Measurements from ENCODE around the gene ANKRD63. TPM values are rescaled to one million over a fixed set of nuclear protein-coding genes. Genes with fewer than 3 reads are reported as not detected.

Gene ANKRD63
- polyA plus RNA-seq, 1 of the 3 experiments (the other 2 are of a cell fraction), result not detected

- H3K9me2 ChIP-seq, result no peaks in the 10 kb centered on the region
- no peaks in the 10 kb centered on the region for H3K9me3 ChIP-seq
- ChIA-PET CTCF (interaction anchor here (1.0 to 34.5 kb wide), 4 partner anchors 25 to 78 kb away, joined by 4 to 720 read pairs (median 4); no protein-coding TSS in a partner anchor), POLR2A (no interaction called here)
- H3F3A ChIP-seq (replicated peaks; ENCODE audit: insufficient read depth), result no peaks in the 10 kb centered on the region
- H3K36me3 ChIP-seq (replicated peaks in 1 of 2; ENCODE audit: control insufficient read depth in 1 of 2, insufficient read depth in 2 of 2, low read length in 1 of 2), result no peaks in the 10 kb centered on the region
- H3K27me3 ChIP-seq (ENCODE audit: insufficient read depth), result peaks cover 15% of the 10 kb centered on the region
- TF ChIP-seq GATA2 (CRISPR knock-in tag; IDR thresholded peaks at IDR 0.05), result no peak
- H3K4me2 ChIP-seq, result no peak overlapping the region
- peaks cover 5 to 24% of the 10 kb centered on the region in 2 experiments; a peak in 2 of 4 replicates for H3K4me1 ChIP-seq (ENCODE audit: control insufficient read depth in 1 of 2, insufficient read depth in 2 of 2, low read depth in 1 of 2, low read length in 1 of 2)
- no peak for DNase-seq
- no peak overlapping the region for H3K4me3 ChIP-seq (ENCODE audit: low read depth in 2 of 2, low read length in 1 of 2)
- no peak overlapping the region for H3K9ac ChIP-seq
- 93% methylated on average over 5 of the region's 5 CpGs for WGBS (ENCODE audit: low lambda C conversion rate)
- H3K27ac ChIP-seq (ENCODE audit: low read depth in 2 of 2, low read length in 1 of 2), result no peak overlapping the region
- peaks cover 5% of the 10 kb centered on the region; the same call in 1 of the 2 replicates for H4K20me1 ChIP-seq (ENCODE audit: insufficient read depth)
- no peaks in the 10 kb centered on the region for H3K79me2 ChIP-seq (ENCODE audit: insufficient read depth)
- H2AFZ ChIP-seq (ENCODE audit: low read depth), result no peak overlapping the region
Measured at GRCh38 chr15:40242601-40243000, 40.3 kb downstream of the ANKRD63 start.

- no peak for TF ChIP-seq NRF1 (IDR thresholded peaks at IDR 0.05; ENCODE audit: low read depth, low read length)
- TF ChIP-seq MAX (IDR thresholded peaks at IDR 0.05; ENCODE audit: low read depth), result no peak
- no peak for TF ChIP-seq EZH2phosphoT487 (IDR thresholded peaks at IDR 0.05; ENCODE audit: borderline replicate concordance, low read depth)
- TF ChIP-seq RAD21 (IDR thresholded peaks at IDR 0.05; ENCODE audit: low read length), result no peak
- TF ChIP-seq RFX5 (IDR thresholded peaks at IDR 0.05; ENCODE audit: low read length), result no peak
- TF ChIP-seq MXI1 (IDR thresholded peaks at IDR 0.05; ENCODE audit: low read depth, low read length), result no peak
- no peak for TF ChIP-seq FOSL2 (IDR thresholded peaks at IDR 0.05; ENCODE audit: borderline replicate concordance, low read depth)
- no peak for TF ChIP-seq POLR2AphosphoS5 (IDR thresholded peaks at IDR 0.05; ENCODE audit: low read depth, low read length)
- TF ChIP-seq TCF12 (IDR thresholded peaks at IDR 0.05), result no peak
- no peak for TF ChIP-seq USF1 (IDR thresholded peaks at IDR 0.05; ENCODE audit: borderline replicate concordance, low read depth)
- TF ChIP-seq TEAD4 (IDR thresholded peaks at IDR 0.05; ENCODE audit: borderline replicate concordance, insufficient read depth), result no peak
- no peak for TF ChIP-seq FOXJ3 (CRISPR knock-in tag; IDR thresholded peaks at IDR 0.05)
- TF ChIP-seq PBX3 (IDR thresholded peaks at IDR 0.05), result no peak
- no peak for TF ChIP-seq REST (IDR thresholded peaks at IDR 0.05; ENCODE audit: low read depth, low read length)
- TF ChIP-seq RCOR1 (IDR thresholded peaks at IDR 0.05; ENCODE audit: low read length), result no peak
- TF ChIP-seq TAF1 (IDR thresholded peaks at IDR 0.05; ENCODE audit: borderline replicate concordance, low read depth, low read length), result no peak
- TF ChIP-seq SIN3A (IDR thresholded peaks at IDR 0.05; ENCODE audit: borderline replicate concordance, low read depth, low read length), result no peak
- no peak for TF ChIP-seq EP300 (IDR thresholded peaks at IDR 0.05; ENCODE audit: borderline replicate concordance in 1 of 2, low read depth in 1 of 2, low read length in 1 of 2)
- TF ChIP-seq USF2 (IDR thresholded peaks at IDR 0.05; ENCODE audit: borderline replicate concordance, low read depth, low read length), result no peak
- Histone ChIP-seq H4K20me1 (ENCODE audit: insufficient read depth) (peaks cover 5% of the 10 kb centered on the region; the same call in 1 of the 2 replicates), H3K9ac (no peak overlapping the region), H3K36me3 (replicated peaks in 1 of 2; ENCODE audit: control insufficient read depth in 1 of 2, insufficient read depth in 2 of 2, low read length in 1 of 2) (no peaks in the 10 kb centered on the region), H3K9me2 (no peaks in the 10 kb centered on the region), H3K4me1 (ENCODE audit: control insufficient read depth in 1 of 2, insufficient read depth in 2 of 2, low read depth in 1 of 2, low read length in 1 of 2) (peaks cover 5 to 24% of the 10 kb centered on the region in 2 experiments; a peak in 2 of 4 replicates), H3K4me3 (ENCODE audit: low read depth in 2 of 2, low read length in 1 of 2) (no peak overlapping the region), H3K9me3 (no peaks in the 10 kb centered on the region), H3K79me2 (ENCODE audit: insufficient read depth) (no peaks in the 10 kb centered on the region), H3K27me3 (ENCODE audit: insufficient read depth) (peaks cover 15% of the 10 kb centered on the region), H2AFZ (ENCODE audit: low read depth) (no peak overlapping the region), H3K27ac (ENCODE audit: low read depth in 2 of 2, low read length in 1 of 2) (no peak overlapping the region), H3K4me2 (no peak overlapping the region), H3F3A (replicated peaks; ENCODE audit: insufficient read depth) (peaks cover 1% of the 10 kb centered on the region)
- DNase-seq, result no peak
- WGBS (ENCODE audit: low lambda C conversion rate), result 96% methylated on average over 10 of the region's 10 CpGs
- ChIA-PET POLR2A (no interaction called here), CTCF (interaction anchor here (1.5 to 34.5 kb wide), 4 partner anchors 24 to 78 kb away, joined by 4 to 720 read pairs (median 18); no protein-coding TSS in a partner anchor)
Measured at GRCh38 chr15:40242213-40242599, 40.7 kb downstream of the ANKRD63 start.

Measured in SK-N-SH (cell line).